NB4 (cell line): ENCODE results near the gene GTF2F1.

Experiments used
- CTCF ChIP-seq: IDR thresholded peaks from one replicate; pipeline ENCODE4 v1.5.1; 2012; ENCODE audit warnings: low read depth, low read length
- POLR2A ChIP-seq: IDR thresholded peaks from 2 replicates; pipeline ENCODE4 v1.6.1; 2011; ENCODE audit warnings: mild to moderate bottlenecking; ENCODE audit not compliant: insufficient read length; ENCODE audit errors: extremely low read depth

GRCh38 chr19:6334490-6335285 is 58.3 kb downstream of the GTF2F1 start:
- TF ChIP-seq POLR2A (no peak), CTCF (no peak)
